Measurements from ENCODE around the gene MOB3A. TPM values are rescaled to one million over a fixed set of nuclear protein-coding genes. Genes with fewer than 3 reads are reported as not detected.
A peak's percentile ranks its signal among the peaks of the same experiment; 100 is the strongest.

MOB3A gene
- total and polyA plus RNA-seq, 2 experiments from 2014 or later: 2.9 to 5.9 TPM

GRCh38 chr19:2045501-2046045 is 50.6 kb downstream of the MOB3A start:
- H3K4me1 Mint-ChIP-seq: peaks cover 7% of the 10 kb centered on the region; the same call in 2 of the 3 replicates
- H3K27ac ChIP-seq (ENCODE audit: low read depth): no peak overlapping the region
- H2AFZ ChIP-seq: no peak overlapping the region
- H3K4me1 ChIP-seq (ENCODE audit: insufficient read depth): peaks cover 15% of the 10 kb centered on the region
- peaks cover 6% of the 10 kb centered on the region; the same call in 1 of the 2 replicates for H3K36me3 ChIP-seq (ENCODE audit: insufficient read depth)
- no peak for ATAC-seq
- no peaks in the 10 kb centered on the region for H3K27me3 ChIP-seq (ENCODE audit: insufficient read depth)
- peaks cover 22% of the 10 kb centered on the region for H3F3A ChIP-seq (replicated peaks; ENCODE audit: low read depth)
- H4K20me1 ChIP-seq (replicated peaks; ENCODE audit: insufficient read depth): peaks cover 10% of the 10 kb centered on the region
- peaks cover 12% of the 10 kb centered on the region for H3K27me3 Mint-ChIP-seq (ENCODE audit: insufficient read depth, low read depth, poor library complexity)
- no peak for DNase-seq (ENCODE audit: low spot score)
- peaks cover 32% of the 10 kb centered on the region for H3K79me2 ChIP-seq (replicated peaks; ENCODE audit: insufficient read depth)
- no peaks in the 10 kb centered on the region for H3K9me2 ChIP-seq (ENCODE audit: insufficient read depth)
- H3K27ac Mint-ChIP-seq: no peak overlapping the region
- H3K4me2 ChIP-seq: no peak overlapping the region
- no peak overlapping the region for H3K4me3 ChIP-seq
- H3K4me3 Mint-ChIP-seq: no peak overlapping the region
- TF ChIP-seq POLR2AphosphoS5 (IDR thresholded peaks at IDR 0.05; ENCODE audit: low read depth): no peak
- no peak for TF ChIP-seq CREB1 (CRISPR knock-in tag; IDR thresholded peaks at IDR 0.05; ENCODE audit: low read depth)
- H3K36me3 Mint-ChIP-seq (ENCODE audit: low read depth): peaks cover 7% of the 10 kb centered on the region; the same call in 2 of the 3 replicates
- H3K9me3 Mint-ChIP-seq: no peaks in the 10 kb centered on the region

- peaks cover 7% of the 10 kb centered on the region; the same call in 2 of the 3 replicates for H3K4me1 Mint-ChIP-seq
- H3K4me3 Mint-ChIP-seq: no peak overlapping the region; the same call in 2 of the 3 replicates
- Histone ChIP-seq H4K20me1 (replicated peaks; ENCODE audit: insufficient read depth) (peaks cover 9% of the 10 kb centered on the region), H3K27me3 (ENCODE audit: insufficient read depth) (no peaks in the 10 kb centered on the region), H2AFZ (no peak overlapping the region), H3K4me3 (no peak overlapping the region), H3K79me2 (replicated peaks; ENCODE audit: insufficient read depth) (peaks cover 25% of the 10 kb centered on the region), H3K9me2 (ENCODE audit: insufficient read depth) (no peaks in the 10 kb centered on the region), H3K27ac (ENCODE audit: low read depth) (peak overlapping the region; percentile 74; the same call in 1 of the 2 replicates), H3K4me2 (no peak overlapping the region), H3F3A (replicated peaks; ENCODE audit: low read depth) (peaks cover 23% of the 10 kb centered on the region), H3K4me1 (ENCODE audit: insufficient read depth) (peaks cover 15% of the 10 kb centered on the region), H3K36me3 (ENCODE audit: insufficient read depth) (peaks cover 8% of the 10 kb centered on the region; the same call in 1 of the 2 replicates)
- H3K27me3 Mint-ChIP-seq (ENCODE audit: insufficient read depth, low read depth, poor library complexity): peaks cover 12% of the 10 kb centered on the region
- no peak for ATAC-seq
- DNase-seq (ENCODE audit: low spot score): no peak
- H3K27ac Mint-ChIP-seq: no peak overlapping the region
- H3K9me3 Mint-ChIP-seq: no peaks in the 10 kb centered on the region
- H3K36me3 Mint-ChIP-seq (ENCODE audit: low read depth): peaks cover 9% of the 10 kb centered on the region; the same call in 2 of the 3 replicates
- no peak for TF ChIP-seq ZNF462 (CRISPR knock-in tag; IDR thresholded peaks at IDR 0.05)
- TF ChIP-seq ZNF331 (CRISPR knock-in tag; IDR thresholded peaks at IDR 0.05; ENCODE audit: low read depth): no peak
- no peak for TF ChIP-seq CTCF (conservative IDR thresholded peaks at IDR 0.05; ENCODE audit: low read depth in 2 of 2)
- TF ChIP-seq NANOG (IDR thresholded peaks at IDR 0.05; ENCODE audit: borderline replicate concordance): no peak
- TF ChIP-seq STAT1 (IDR thresholded peaks at IDR 0.05; ENCODE audit: unreplicated experiment): no peak
- no peak for TF ChIP-seq EZH2phosphoT487 (IDR thresholded peaks at IDR 0.05; ENCODE audit: unreplicated experiment)
- no peak for TF ChIP-seq CREB1 (CRISPR knock-in tag; IDR thresholded peaks at IDR 0.05; ENCODE audit: low read depth)
- no peak for TF ChIP-seq JUNB (IDR thresholded peaks at IDR 0.05; ENCODE audit: unreplicated experiment)
- TF ChIP-seq ZNF114 (CRISPR knock-in tag; IDR thresholded peaks at IDR 0.05): no peak
- TF ChIP-seq POLR2AphosphoS5 (IDR thresholded peaks at IDR 0.05; ENCODE audit: low read depth): no peak
- no peak for TF ChIP-seq ETS1 (IDR thresholded peaks at IDR 0.05)
These were observed 51.2 kb downstream of the MOB3A start for GRCh38 chr19:2044709-2045500.
